Right atrium auricular region (tissue), 2 donors: ENCODE results near the gene SMKR1. TPM values are rescaled to one million over a fixed set of nuclear protein-coding genes. Genes with fewer than 3 reads are reported as not detected.

ENCODE experiments used
- DNase-seq: peaks from one replicate; pipeline ENCODE4 v3.0.0-alpha.2; 2019; ENCODE audit warnings: low spot score
- H3K27ac ChIP-seq, 2 donors: fragments of 200-600 bp; sonication (generic); 1 replicate in 1 of 2; 2 replicates in 1 of 2; pipeline ENCODE4 v1.5.1; 2016 to 2019
- H3K27me3 ChIP-seq, 2 donors: fragments of 200-600 bp; sonication (generic); one replicate each; pipeline versions ENCODE4 v1.5.1 to v1.6.0; 2017 to 2019
- H3K36me3 ChIP-seq: fragments of 200-600 bp; sonication (generic); one replicate; pipeline ENCODE4 v1.5.1; 2016
- H3K4me1 ChIP-seq, 2 donors: fragments of 200-600 bp; sonication (generic); one replicate each; pipeline versions ENCODE4 v1.5.1 to v1.6.0; 2017 to 2019
- H3K4me3 ChIP-seq, 2 donors: fragments of 200-600 bp; sonication (generic); 1 replicate in 1 of 2; 2 replicates in 1 of 2; pipeline ENCODE4 v1.5.1; 2017 to 2019; ENCODE audit warnings: mild to moderate bottlenecking in 1 of 2, moderate library complexity in 1 of 2
- H3K9me3 ChIP-seq, 2 donors: fragments of 200-600 bp; sonication (generic); one replicate each; pipeline ENCODE4 v1.5.1; 2019
- CTCF ChIP-seq, 2 donors: fragments of 200-600 bp; sonication (generic); IDR thresholded peaks; one replicate each; pipeline ENCODE4 v1.5.1; 2019; ENCODE audit warnings: antibody characterized with exemption in 2 of 2
- total RNA-seq, 2 donors: library from RNA; depleted of rRNA; stranded (reverse); fragments of >200 nt; gene quantifications; one replicate each; pipeline ENCODE4 v1.1.0, GENCODE V29; 2016

The SMKR1 gene
- total RNA-seq, 2 donors from 2014 or later: not detected

- DNase-seq: no peak
- H3K27me3 ChIP-seq: no peaks in the 10 kb centered on the region
- no peak overlapping the region for H3K27ac ChIP-seq
- H3K9me3 ChIP-seq: no peaks in the 10 kb centered on the region
- H3K4me3 ChIP-seq: no peak overlapping the region
- no peak for TF ChIP-seq CTCF (IDR thresholded peaks at IDR 0.05)
- H3K4me1 ChIP-seq: no peaks in the 10 kb centered on the region
- H3K36me3 ChIP-seq: no peaks in the 10 kb centered on the region
Measured at GRCh38 chr7:129559564-129559963, 57.2 kb downstream of the SMKR1 start.

GRCh38 chr7:129560831-129561230, 58.5 kb downstream of the SMKR1 start:
- no peak for TF ChIP-seq CTCF (IDR thresholded peaks at IDR 0.05)
- Histone ChIP-seq H3K4me3 (no peak overlapping the region), H3K36me3 (no peaks in the 10 kb centered on the region), H3K4me1 (no peaks in the 10 kb centered on the region), H3K9me3 (no peaks in the 10 kb centered on the region), H3K27ac (no peak overlapping the region), H3K27me3 (no peaks in the 10 kb centered on the region)
- DNase-seq: no peak

DNA sequence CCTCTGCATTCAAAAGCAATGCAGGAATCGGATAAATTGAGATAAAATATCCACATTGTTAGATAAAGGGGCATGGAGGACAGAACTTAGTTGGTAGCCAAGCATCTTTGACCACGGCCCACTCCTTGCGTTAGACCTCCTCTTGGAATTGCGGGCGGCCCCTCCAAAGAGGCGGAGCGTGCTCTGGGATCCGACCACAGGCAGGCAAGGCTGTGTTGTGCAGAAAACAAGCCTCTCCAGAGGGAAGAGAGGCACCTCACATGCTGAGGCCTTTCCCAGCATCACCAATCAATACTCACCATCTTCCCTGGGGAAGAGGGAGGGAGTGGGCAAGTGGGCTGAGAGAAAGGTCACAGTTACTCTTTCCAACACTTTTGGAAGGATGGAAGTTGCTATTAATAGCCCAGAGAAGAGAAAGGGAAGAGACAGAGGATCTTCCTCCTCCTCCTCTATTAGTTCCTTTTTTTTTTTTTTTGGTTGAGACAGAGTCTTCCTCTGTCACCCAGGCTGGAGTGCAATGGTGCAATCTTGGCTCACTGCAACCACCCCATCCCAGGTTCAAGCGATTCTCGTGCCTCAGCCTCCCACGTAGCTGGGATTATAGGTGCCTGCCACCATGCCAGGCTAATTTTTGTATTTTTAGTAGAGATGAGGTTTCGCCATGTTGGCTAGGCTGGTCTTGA, 59.5 kb downstream of the SMKR1 start:
- no peaks in the 10 kb centered on the region for H3K4me1 ChIP-seq
- H3K27me3 ChIP-seq: no peaks in the 10 kb centered on the region
- H3K27ac ChIP-seq: no peak overlapping the region
- no peak for DNase-seq
- no peak overlapping the region for H3K4me3 ChIP-seq
- no peaks in the 10 kb centered on the region for H3K36me3 ChIP-seq
- no peaks in the 10 kb centered on the region for H3K9me3 ChIP-seq
- no peak for TF ChIP-seq CTCF (IDR thresholded peaks at IDR 0.05)

Other genes starting within 250 kb of the SMKR1 start
- 10 to 100 TPM in 1 of 2 donors, 1 to 10 TPM in 1; 8.5 to 11.3 TPM for gene STRIP2, start 68.1 kb upstream of the SMKR1 start, total RNA-seq
- gene NRF1, start 109.2 kb downstream of the SMKR1 start, total RNA-seq: 10 to 100 TPM; 14.9 to 21.2 TPM